Kidney capillary endothelial cell (primary cell): Measurements from ENCODE around the gene SLC22A23.
A peak's percentile ranks its signal among the peaks of the same experiment; 100 is the strongest.

Experiments
- DNase-seq: peaks from one replicate; pipeline ENCODE4 v3.0.0-alpha.2; 2018; ENCODE audit warnings: low spot score

The SLC22A23 gene

GRCh38 chr6:3240595-3240994, 216.3 kb downstream of the SLC22A23 start:
- no peak for DNase-seq

GRCh38 chr6:3239110-3239830, 217.6 kb downstream of the SLC22A23 start:
- no peak for DNase-seq

GRCh38 chr6:3237761-3238662, 218.8 kb downstream of the SLC22A23 start:
- DNase-seq: no peak

- no peak for DNase-seq
Observed at GRCh38 chr6:3236005-3236404, 220.8 kb downstream of the SLC22A23 start.

- no peak for DNase-seq
Observed at GRCh38 chr6:3235486-3235885, 221.4 kb downstream of the SLC22A23 start.

GRCh38 chr6:3233904-3234303, 222.9 kb downstream of the SLC22A23 start:
- no peak for DNase-seq

GRCh38 chr6:3233321-3233720, 223.5 kb downstream of the SLC22A23 start:
- no peak for DNase-seq

- no peak for DNase-seq
Observed at GRCh38 chr6:3232017-3232945, 224.6 kb downstream of the SLC22A23 start.

- peak; percentile 44 for DNase-seq
Observed at GRCh38 chr6:3231247-3232016, 225.4 kb downstream of the SLC22A23 start.

- DNase-seq: no peak
Observed at GRCh38 chr6:3230900-3231246, 226.0 kb downstream of the SLC22A23 start.

GRCh38 chr6:3230256-3230882, 226.5 kb downstream of the SLC22A23 start:
- DNase-seq: no peak

GRCh38 chr6:3229566-3230178, 227.2 kb downstream of the SLC22A23 start:
- no peak for DNase-seq

- no peak for DNase-seq
Observed at GRCh38 chr6:3228771-3229565, 227.9 kb downstream of the SLC22A23 start.

- no peak for DNase-seq
Observed at GRCh38 chr6:3228046-3228671, 228.7 kb downstream of the SLC22A23 start.

- DNase-seq: no peak
Observed at GRCh38 chr6:3227363-3228045, 229.3 kb downstream of the SLC22A23 start, which contains the start of gene TUBB2B. TUBB2B (minus strand) TSS chr6:3227653; CDS start chr6:3227543, 110 bp downstream.

GRCh38 chr6:3226481-3227362, 230.1 kb downstream of the SLC22A23 start:
- no peak for DNase-seq

- no peak for DNase-seq
Observed at GRCh38 chr6:3226042-3226441, 230.8 kb downstream of the SLC22A23 start.
